Activated T-helper 2 cell treated with anti-CD3 and anti-CD28 coated beads, Interferon-gamma antibody, Interleukin-2, Interleukin-4, amounts not matched to agents 10 μg/mL and 5 μg/mL and 100 μg/mL, durations not matched to agents 14 hours and 24 hours and 36 hours (primary cell): ENCODE results near the gene AGPAT3. TPM values are rescaled to one million over a fixed set of nuclear protein-coding genes. Genes with fewer than 3 reads are reported as not detected.
"Not testable (repeated sequence)": the region's sequence is repeated elsewhere in the genome, so short reads cannot be mapped to it uniquely, and the experiment has no call there.

ENCODE experiments used
- DNase-seq: peaks from one replicate; pipeline ENCODE4 v3.0.0; 2021; ENCODE audit warnings: low spot score
- H3K27ac Mint-ChIP-seq: one replicate; pipeline ENCODE4 v1.8.0; 2021; ENCODE audit warnings: mixed read lengths
- H3K27me3 Mint-ChIP-seq: one replicate; pipeline ENCODE4 v1.8.0; 2021; ENCODE audit warnings: low read depth, mixed read lengths
- H3K36me3 Mint-ChIP-seq: one replicate; pipeline ENCODE4 v1.8.0; 2021; ENCODE audit warnings: low read depth, mixed read lengths
- H3K4me1 Mint-ChIP-seq: one replicate; pipeline ENCODE4 v1.8.0; 2021; ENCODE audit warnings: low read depth, mixed read lengths
- H3K4me3 Mint-ChIP-seq: one replicate; pipeline ENCODE4 v1.8.0; 2021; ENCODE audit warnings: low read depth, mild to moderate bottlenecking, moderate library complexity, mixed read lengths
- H3K9me3 Mint-ChIP-seq: one replicate; pipeline ENCODE4 v1.8.0; 2021; ENCODE audit warnings: mixed read lengths
- intact Hi-C: fragments of 100-400 bp; cut with micrococcal nuclease; formaldehyde crosslinking; loops from one replicate; pipeline ENCODE4 v1.15.1; 2023
- total RNA-seq: library from RNA; stranded (reverse); gene quantifications from 2 replicates; pipeline ENCODE4 v1.2.3, GENCODE V29; 2022

Gene AGPAT3
- total RNA-seq, 1 donor from 2014 or later, result 126 TPM

- Mint-ChIP-seq H3K4me1 (peaks cover 62% of the 10 kb centered on the region), H3K27ac (peak overlapping the region; percentile 79), H3K27me3 (no peaks in the 10 kb centered on the region), H3K4me3 (no peak overlapping the region), H3K36me3 (peaks cover 37% of the 10 kb centered on the region), H3K9me3 (no peaks in the 10 kb centered on the region)
- intact Hi-C loops, result loop anchor here (2.0 to 5.0 kb wide), 2 partner anchors 17 to 33 kb away; no protein-coding TSS in a partner anchor
- DNase-seq, result no peak
Observed at GRCh38 chr21:43884012-43884860, 19.2 kb downstream of the AGPAT3 start.

GRCh38 chr21:43884861-43885417 lies 19.9 kb downstream of the AGPAT3 start:
- DNase-seq, result no peak
- no peaks in the 10 kb centered on the region for H3K27me3 Mint-ChIP-seq
- H3K4me1 Mint-ChIP-seq, result peaks cover 64% of the 10 kb centered on the region
- H3K4me3 Mint-ChIP-seq, result no peak overlapping the region
- H3K9me3 Mint-ChIP-seq, result no peaks in the 10 kb centered on the region
- intact Hi-C loops, result loop anchor here (2.0 to 5.0 kb wide), 2 partner anchors 18 to 32 kb away; no protein-coding TSS in a partner anchor
- peak overlapping the region; percentile 79 for H3K27ac Mint-ChIP-seq
- peaks cover 40% of the 10 kb centered on the region for H3K36me3 Mint-ChIP-seq

GRCh38 chr21:43885721-43886120 lies 20.7 kb downstream of the AGPAT3 start:
- intact Hi-C loops, result loop anchor here (2.0 kb wide), 1 partner anchor 19 kb away; no protein-coding TSS in a partner anchor
- no peaks in the 10 kb centered on the region for H3K9me3 Mint-ChIP-seq
- peaks cover 58% of the 10 kb centered on the region for H3K4me1 Mint-ChIP-seq
- no peak overlapping the region for H3K4me3 Mint-ChIP-seq
- no peak overlapping the region for H3K27ac Mint-ChIP-seq
- H3K36me3 Mint-ChIP-seq, result peaks cover 42% of the 10 kb centered on the region
- no peak for DNase-seq
- no peaks in the 10 kb centered on the region for H3K27me3 Mint-ChIP-seq

GRCh38 chr21:43886565-43886964 lies 21.5 kb downstream of the AGPAT3 start:
- Mint-ChIP-seq H3K27me3 (no peaks in the 10 kb centered on the region), H3K27ac (no peak overlapping the region), H3K4me3 (no peak overlapping the region), H3K9me3 (no peaks in the 10 kb centered on the region), H3K4me1 (peaks cover 52% of the 10 kb centered on the region), H3K36me3 (peaks cover 44% of the 10 kb centered on the region)
- DNase-seq, result no peak
- intact Hi-C loops, result no loop called here

- intact Hi-C loops, result no loop called here
Observed at GRCh38 chr21:43889069-43889468, 24.0 kb downstream of the AGPAT3 start.

GRCh38 chr21:43890042-43890441 lies 25.0 kb downstream of the AGPAT3 start:
- H3K9me3 Mint-ChIP-seq, result no peaks in the 10 kb centered on the region
- no peak for DNase-seq
- H3K36me3 Mint-ChIP-seq, result peaks cover 63% of the 10 kb centered on the region
- H3K4me3 Mint-ChIP-seq, result no peak overlapping the region
- intact Hi-C loops, result no loop called here
- H3K4me1 Mint-ChIP-seq, result peaks cover 52% of the 10 kb centered on the region
- no peaks in the 10 kb centered on the region for H3K27me3 Mint-ChIP-seq
- H3K27ac Mint-ChIP-seq, result no peak overlapping the region

More at GRCh38 chr21:43889069-43889468, 24.0 kb downstream of the AGPAT3 start:
- no peaks in the 10 kb centered on the region for H3K9me3 Mint-ChIP-seq
- no peaks in the 10 kb centered on the region for H3K27me3 Mint-ChIP-seq
- peaks cover 63% of the 10 kb centered on the region for H3K36me3 Mint-ChIP-seq
- no peak for DNase-seq
- H3K27ac Mint-ChIP-seq, result no peak overlapping the region
- no peak overlapping the region for H3K4me3 Mint-ChIP-seq
- H3K4me1 Mint-ChIP-seq, result peaks cover 53% of the 10 kb centered on the region

- no peaks in the 10 kb centered on the region for H3K27me3 Mint-ChIP-seq
- intact Hi-C loops, result no loop called here
Observed at GRCh38 chr21:43892334-43892733, 27.3 kb downstream of the AGPAT3 start.

GRCh38 chr21:43892984-43893535 lies 28.0 kb downstream of the AGPAT3 start:
- Mint-ChIP-seq H3K27ac (peak overlapping the region; percentile 83), H3K9me3 (no peaks in the 10 kb centered on the region), H3K4me3 (peak overlapping the region; percentile 56), H3K4me1 (peaks cover 39% of the 10 kb centered on the region), H3K27me3 (no peaks in the 10 kb centered on the region), H3K36me3 (peaks cover 59% of the 10 kb centered on the region)
- no peak for DNase-seq
- intact Hi-C loops, result no loop called here

More at GRCh38 chr21:43892334-43892733, 27.3 kb downstream of the AGPAT3 start:
- no peak overlapping the region for H3K4me3 Mint-ChIP-seq
- H3K36me3 Mint-ChIP-seq, result peaks cover 55% of the 10 kb centered on the region
- peak overlapping the region; percentile 83 for H3K27ac Mint-ChIP-seq
- peaks cover 40% of the 10 kb centered on the region for H3K4me1 Mint-ChIP-seq
- no peaks in the 10 kb centered on the region for H3K9me3 Mint-ChIP-seq
- DNase-seq, result no peak

GRCh38 chr21:43893536-43894205 lies 28.6 kb downstream of the AGPAT3 start:
- H3K4me1 Mint-ChIP-seq, result peaks cover 37% of the 10 kb centered on the region
- H3K9me3 Mint-ChIP-seq, result no peaks in the 10 kb centered on the region
- peaks cover 60% of the 10 kb centered on the region for H3K36me3 Mint-ChIP-seq
- peak; percentile 26 for DNase-seq
- intact Hi-C loops, result loop anchor here (1.0 to 2.0 kb wide), 3 partner anchors 23 to 51 kb away; no protein-coding TSS in a partner anchor
- H3K4me3 Mint-ChIP-seq, result peak overlapping the region; percentile 56
- H3K27me3 Mint-ChIP-seq, result no peaks in the 10 kb centered on the region
- peak overlapping the region; percentile 83 for H3K27ac Mint-ChIP-seq

GRCh38 chr21:43894206-43894577 lies 29.2 kb downstream of the AGPAT3 start:
- DNase-seq, result no peak
- Mint-ChIP-seq H3K27ac (peak overlapping the region; percentile 83), H3K36me3 (peaks cover 65% of the 10 kb centered on the region), H3K4me1 (peaks cover 37% of the 10 kb centered on the region), H3K9me3 (no peaks in the 10 kb centered on the region), H3K4me3 (peak overlapping the region; percentile 56), H3K27me3 (no peaks in the 10 kb centered on the region)
- intact Hi-C loops, result loop anchor here (1.0 to 2.0 kb wide), 3 partner anchors 22 to 52 kb away; no protein-coding TSS in a partner anchor

GRCh38 chr21:43895196-43895595 lies 30.2 kb downstream of the AGPAT3 start:
- Mint-ChIP-seq H3K27ac (no peak overlapping the region), H3K27me3 (no peaks in the 10 kb centered on the region), H3K9me3 (no peaks in the 10 kb centered on the region), H3K4me3 (no peak overlapping the region), H3K36me3 (peaks cover 64% of the 10 kb centered on the region), H3K4me1 (peaks cover 27% of the 10 kb centered on the region)
- intact Hi-C loops, result loop anchor here (2.0 kb wide), 1 partner anchor 28 kb away; no protein-coding TSS in a partner anchor
- DNase-seq, result no peak

GRCh38 chr21:43896696-43897299 lies 31.8 kb downstream of the AGPAT3 start:
- H3K27ac Mint-ChIP-seq, DNase-seq, intact Hi-C loops, H3K9me3 Mint-ChIP-seq, H3K27me3 Mint-ChIP-seq, H3K4me3 Mint-ChIP-seq: not testable (repeated sequence)
- Mint-ChIP-seq H3K4me1 (peaks cover 29% of the 10 kb centered on the region), H3K36me3 (peaks cover 67% of the 10 kb centered on the region)
